Nephron progenitor cell (in vitro differentiated cells): ENCODE results near the gene ADSS2.

Source experiments
- DNase-seq: peaks from one replicate; pipeline ENCODE4 v3.0.0; 2021
- H3K27ac Mint-ChIP-seq: 2 replicates; pipeline ENCODE4 v1.8.0; 2021; ENCODE audit warnings: mild to moderate bottlenecking, moderate library complexity, mixed read lengths
- H3K27me3 Mint-ChIP-seq: 2 replicates; pipeline ENCODE4 v1.8.0; 2021; ENCODE audit warnings: mild to moderate bottlenecking, low read depth, mixed read lengths; ENCODE audit not compliant: poor library complexity
- H3K36me3 Mint-ChIP-seq: 2 replicates; pipeline ENCODE4 v1.8.0; 2021; ENCODE audit warnings: low read depth, mixed read lengths
- H3K4me1 Mint-ChIP-seq: 2 replicates; pipeline ENCODE4 v1.8.0; 2021; ENCODE audit warnings: mixed read lengths
- H3K4me3 Mint-ChIP-seq: 2 replicates; pipeline ENCODE4 v1.8.0; 2021; ENCODE audit warnings: mild to moderate bottlenecking, moderate library complexity, mixed read lengths
- H3K9me3 Mint-ChIP-seq: 2 replicates; pipeline ENCODE4 v1.8.0; 2021; ENCODE audit warnings: mild to moderate bottlenecking, moderate library complexity, mixed read lengths
- TF ChIP-seq, protein P1 (sequence below): fragments of 200-600 bp; sonication (generic); IDR thresholded peaks from 2 replicates; pipeline ENCODE4 v1.5.0; 2021; ENCODE audit warnings: antibody characterized with exemption

Gene ADSS2

DNA sequence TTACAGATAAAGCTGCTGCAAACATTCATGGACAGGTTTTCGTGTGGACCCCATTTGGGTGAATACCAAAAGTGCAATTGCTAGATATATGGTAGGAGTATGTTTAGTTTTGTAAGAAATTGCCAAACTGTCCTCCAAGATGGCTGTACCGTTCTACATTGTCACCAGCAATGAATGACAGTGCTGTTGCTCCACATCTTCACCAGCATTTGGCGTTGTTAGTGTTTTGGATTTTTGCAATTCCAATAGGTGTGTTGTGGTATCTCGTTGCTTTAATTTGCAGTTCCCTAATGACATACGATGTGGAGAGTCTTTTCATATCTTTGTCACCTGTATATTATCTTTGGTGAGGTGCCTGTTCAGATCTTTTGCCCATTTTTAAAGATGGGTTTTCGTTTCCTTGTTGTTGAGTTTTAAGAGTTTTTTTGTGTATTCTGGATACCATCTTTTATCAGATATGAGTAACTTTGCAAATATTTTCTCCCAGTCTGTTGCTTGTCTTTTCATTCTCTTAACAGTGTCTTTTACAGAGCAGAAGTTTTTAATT, 21.4 kb upstream of the ADSS2 start:
- no peaks in the 10 kb centered on the region for H3K36me3 Mint-ChIP-seq
- no peak overlapping the region for H3K27ac Mint-ChIP-seq
- no peaks in the 10 kb centered on the region for H3K4me1 Mint-ChIP-seq
- H3K27me3 Mint-ChIP-seq, result peaks cover 3% of the 10 kb centered on the region
- no peak for DNase-seq
- H3K9me3 Mint-ChIP-seq, result peaks cover 20% of the 10 kb centered on the region
- H3K4me3 Mint-ChIP-seq, result no peak overlapping the region
- TF ChIP-seq, protein P1, sequence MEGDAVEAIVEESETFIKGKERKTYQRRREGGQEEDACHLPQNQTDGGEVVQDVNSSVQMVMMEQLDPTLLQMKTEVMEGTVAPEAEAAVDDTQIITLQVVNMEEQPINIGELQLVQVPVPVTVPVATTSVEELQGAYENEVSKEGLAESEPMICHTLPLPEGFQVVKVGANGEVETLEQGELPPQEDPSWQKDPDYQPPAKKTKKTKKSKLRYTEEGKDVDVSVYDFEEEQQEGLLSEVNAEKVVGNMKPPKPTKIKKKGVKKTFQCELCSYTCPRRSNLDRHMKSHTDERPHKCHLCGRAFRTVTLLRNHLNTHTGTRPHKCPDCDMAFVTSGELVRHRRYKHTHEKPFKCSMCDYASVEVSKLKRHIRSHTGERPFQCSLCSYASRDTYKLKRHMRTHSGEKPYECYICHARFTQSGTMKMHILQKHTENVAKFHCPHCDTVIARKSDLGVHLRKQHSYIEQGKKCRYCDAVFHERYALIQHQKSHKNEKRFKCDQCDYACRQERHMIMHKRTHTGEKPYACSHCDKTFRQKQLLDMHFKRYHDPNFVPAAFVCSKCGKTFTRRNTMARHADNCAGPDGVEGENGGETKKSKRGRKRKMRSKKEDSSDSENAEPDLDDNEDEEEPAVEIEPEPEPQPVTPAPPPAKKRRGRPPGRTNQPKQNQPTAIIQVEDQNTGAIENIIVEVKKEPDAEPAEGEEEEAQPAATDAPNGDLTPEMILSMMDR, result no peak

DNA sequence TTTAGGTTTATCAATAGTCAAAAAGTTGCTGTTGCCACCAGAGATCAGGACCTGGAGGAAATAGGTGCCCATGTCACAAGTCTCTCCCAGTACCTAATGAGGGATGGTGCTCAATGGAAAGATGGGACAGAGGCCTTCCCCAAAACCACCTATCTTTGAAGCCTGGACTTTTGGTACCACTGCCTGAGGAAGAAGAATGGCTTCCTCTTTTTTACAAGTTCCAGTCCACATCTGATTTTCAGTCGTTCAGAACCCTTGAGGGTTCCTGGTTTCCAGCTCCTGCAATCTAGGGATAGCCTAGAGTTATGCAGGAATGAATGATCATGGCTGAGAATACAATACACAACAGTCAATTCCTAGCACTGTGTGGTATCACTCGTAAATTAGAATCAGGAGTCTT, 15.0 kb upstream of the ADSS2 start:
- Mint-ChIP-seq H3K4me3 (no peak overlapping the region), H3K9me3 (no peaks in the 10 kb centered on the region), H3K4me1 (no peaks in the 10 kb centered on the region), H3K36me3 (no peaks in the 10 kb centered on the region), H3K27me3 (no peaks in the 10 kb centered on the region), H3K27ac (no peak overlapping the region)
- no peak for DNase-seq
- TF ChIP-seq, protein P1, result no peak

DNA sequence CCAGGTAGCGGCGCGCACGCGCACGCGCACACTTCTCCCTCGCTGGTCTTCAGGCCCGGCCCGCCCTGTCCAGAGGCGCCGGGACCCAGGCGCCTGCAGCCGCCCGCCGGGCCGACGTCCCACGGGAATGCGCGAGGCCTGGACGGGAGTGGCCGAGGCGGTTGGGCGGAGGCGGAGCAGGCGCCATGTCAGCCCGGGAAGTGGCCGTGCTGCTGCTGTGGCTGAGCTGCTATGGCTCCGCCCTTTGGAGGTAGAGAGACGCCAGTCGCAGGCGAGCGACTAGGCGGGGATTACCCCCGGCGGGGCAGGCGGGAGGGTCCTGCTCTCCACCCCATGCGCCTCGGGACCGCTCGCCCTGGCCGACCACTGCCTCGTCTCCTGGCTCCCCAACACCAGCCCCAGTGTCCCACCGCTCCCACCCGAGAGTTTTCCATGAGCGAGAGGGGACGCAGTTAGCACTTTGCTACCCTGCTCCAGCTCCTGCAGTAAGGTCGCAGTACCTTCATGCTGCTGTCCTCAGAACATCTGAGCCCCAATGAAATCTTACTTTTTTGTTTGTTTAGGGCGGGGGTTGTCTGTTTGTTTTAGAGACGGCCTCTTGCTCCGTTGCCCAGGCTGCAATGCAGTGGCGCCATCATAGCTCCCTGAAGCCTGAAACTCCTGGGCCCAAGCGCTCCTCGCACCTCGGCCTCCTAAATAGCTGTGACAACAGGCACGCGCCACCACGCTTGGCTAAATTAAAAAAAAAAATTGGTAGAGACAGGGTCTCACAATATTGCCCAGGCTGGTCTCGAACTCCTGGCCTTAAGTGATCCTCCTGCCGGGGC, 9.7 kb upstream of the ADSS2 start, which contains the start of gene CATSPERE:
Gene CATSPERE (plus strand): TSS at position 29 of the 827 bp plus-strand sequence. CDS start 157 bp downstream, at position 186.
- Mint-ChIP-seq H3K4me1 (peaks cover 5% of the 10 kb centered on the region), H3K9me3 (peaks cover 38% of the 10 kb centered on the region), H3K27me3 (no peaks in the 10 kb centered on the region), H3K27ac (peak within 1 kb of the TSS; percentile 91), H3K36me3 (peaks cover 22% of the 10 kb centered on the region), H3K4me3 (peak within 1 kb of the TSS; percentile 84)
- TF ChIP-seq, protein P1, result no peak
- peak; percentile 83 for DNase-seq

DNA sequence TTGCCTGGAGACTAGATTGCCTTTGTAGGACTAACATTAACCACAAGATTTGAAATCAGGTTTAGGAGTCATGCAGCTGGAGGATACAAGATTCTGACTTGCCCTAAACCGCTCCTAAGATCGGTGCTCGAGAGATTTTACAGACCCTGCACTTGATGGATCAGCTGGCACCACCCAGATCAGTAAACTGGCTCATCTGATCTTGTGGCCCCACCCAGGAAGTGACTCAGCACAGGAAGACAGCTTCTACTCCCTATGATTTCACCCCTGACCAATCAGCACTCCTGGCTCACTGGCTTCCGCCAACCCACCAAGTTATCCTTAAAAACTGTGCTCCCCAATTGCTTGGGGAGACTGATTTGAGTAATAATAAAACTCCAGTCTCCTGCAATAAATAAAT, 8.5 kb upstream of the ADSS2 start:
- TF ChIP-seq, protein P1, result no peak
- Mint-ChIP-seq H3K27me3 (no peaks in the 10 kb centered on the region), H3K27ac (no peak overlapping the region), H3K4me1 (peaks cover 6% of the 10 kb centered on the region), H3K36me3 (peaks cover 22% of the 10 kb centered on the region), H3K9me3 (peaks cover 38% of the 10 kb centered on the region), H3K4me3 (no peak overlapping the region)
- no peak for DNase-seq

DNA sequence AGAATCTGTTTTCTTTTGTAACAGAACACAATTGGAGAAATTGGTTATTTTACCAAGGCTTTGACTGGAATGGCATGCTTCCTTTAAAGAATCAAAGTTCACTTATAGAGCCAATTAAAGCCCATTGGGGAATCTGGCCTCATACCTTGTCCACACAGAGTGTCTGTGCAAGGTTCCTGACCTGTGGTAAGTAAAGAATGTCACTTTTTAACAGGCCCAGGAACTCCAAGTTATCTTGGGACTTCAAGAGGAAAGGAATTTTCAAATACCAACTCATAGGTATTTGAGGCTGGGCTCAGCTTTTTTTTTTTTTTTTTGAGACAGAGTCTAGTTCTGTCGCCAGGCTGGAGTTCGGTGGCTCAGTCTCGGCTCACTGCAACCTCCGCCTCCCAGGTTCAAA, 7.1 kb upstream of the ADSS2 start:
- Mint-ChIP-seq H3K4me3 (no peak overlapping the region), H3K4me1 (peaks cover 19% of the 10 kb centered on the region)

More for the DNA sequence above, 7.1 kb upstream of the ADSS2 start:
- H3K27me3 Mint-ChIP-seq, result no peaks in the 10 kb centered on the region
- no peak overlapping the region for H3K27ac Mint-ChIP-seq
- peaks cover 48% of the 10 kb centered on the region for H3K9me3 Mint-ChIP-seq
- H3K36me3 Mint-ChIP-seq, result peaks cover 26% of the 10 kb centered on the region
- no peak for DNase-seq
- TF ChIP-seq, protein P1, result no peak
